ENCODE measurements around the gene WFDC10B.

- TF ChIP-seq EP300 (IDR thresholded peaks at IDR 0.05; ENCODE audit: borderline replicate concordance in 1 of 2, low read depth in 1 of 2, low read length in 1 of 2) (no peak), FOXM1 (IDR thresholded peaks at IDR 0.05; ENCODE audit: low read depth) (no peak), MAX (IDR thresholded peaks at IDR 0.05; ENCODE audit: low read depth) (no peak), CHD2 (IDR thresholded peaks at IDR 0.05; ENCODE audit: low read length, partially characterized antibody) (no peak), CTCF (IDR thresholded peaks at IDR 0.05) (no peak), FOSL2 (IDR thresholded peaks at IDR 0.05; ENCODE audit: borderline replicate concordance, low read depth) (no peak), YY1 (IDR thresholded peaks at IDR 0.05; ENCODE audit: low read depth) (no peak), EZH2phosphoT487 (IDR thresholded peaks at IDR 0.05; ENCODE audit: borderline replicate concordance, low read depth) (no peak), REST (IDR thresholded peaks at IDR 0.05; ENCODE audit: low read depth, low read length) (no peak)
Measured at GRCh38 chr20:45701104-45701503, 3.7 kb downstream of the WFDC10B start.
